ENCODE data around the gene FAM228A.

GRCh38 chr2:24206714-24207113 is 31.9 kb downstream of the FAM228A start:
- TF ChIP-seq CTCF (conservative IDR thresholded peaks at IDR 0.05 in 1 of 2, IDR thresholded peaks at IDR 0.05 in 1 of 2; ENCODE audit: extremely low read depth in 1 of 2, insufficient read depth in 1 of 2, low read depth in 1 of 2, low read length in 2 of 2): no peak
- no peak for TF ChIP-seq EZH2 (IDR thresholded peaks at IDR 0.05; ENCODE audit: borderline replicate concordance, low read length)

Data from mammary epithelial cell (primary cell).